ENCODE results near the gene DPY19L2. TPM values are rescaled to one million over a fixed set of nuclear protein-coding genes. Genes with fewer than 3 reads are reported as not detected.
"Not testable (repeated sequence)": the region's sequence is repeated elsewhere in the genome, so short reads cannot be mapped to it uniquely, and the experiment has no call there.

DPY19L2 gene
- 22.9 TPM for total RNA-seq (ENCODE audit: insufficient read depth, low replicate concordance)

DNA sequence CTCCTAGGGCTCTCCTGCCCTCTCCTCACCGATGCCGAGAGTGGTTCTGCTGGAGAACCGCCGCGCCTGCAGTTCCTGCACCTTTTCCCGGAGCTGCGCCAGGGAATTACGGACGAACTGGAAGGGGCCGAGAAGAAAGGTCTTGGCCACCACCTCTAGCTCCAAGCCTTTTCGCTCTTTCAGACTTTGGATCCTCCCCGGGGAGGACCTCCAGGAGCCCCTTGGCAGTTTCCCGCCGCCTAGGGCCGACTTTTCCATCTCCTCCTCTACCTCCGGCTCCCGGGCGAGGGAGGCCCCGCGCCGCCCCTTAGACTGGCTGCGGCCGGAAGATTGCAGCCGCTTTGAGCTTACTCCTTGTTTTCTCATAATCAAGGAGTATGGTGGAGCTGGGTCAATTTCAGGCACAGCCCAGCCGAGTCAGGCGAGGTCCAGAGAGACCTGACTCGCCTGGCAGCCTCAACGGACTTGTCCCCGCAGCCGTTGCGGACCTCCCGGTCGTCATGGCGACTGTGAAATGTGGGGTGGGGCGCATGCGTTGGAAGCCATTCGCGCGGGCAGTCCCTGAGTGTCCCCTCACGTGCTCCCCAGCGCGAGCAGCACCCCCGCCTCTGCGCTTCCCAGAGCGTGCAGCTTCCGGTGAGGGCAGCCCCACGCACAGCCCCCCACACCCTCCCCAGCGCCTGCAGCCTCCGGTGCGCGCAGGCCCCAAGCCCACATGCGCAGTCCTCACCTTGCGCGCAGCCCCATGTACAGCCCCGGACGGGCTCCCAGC lies at the start of gene DPY19L2:
Gene DPY19L2, minus strand, starts transcription at position 466 of the 772 bp plus-strand sequence. Its CDS starts 100 bp downstream, at position 366.
- DNase-seq (ENCODE audit: low spot score) = peak; percentile 71

DNA sequence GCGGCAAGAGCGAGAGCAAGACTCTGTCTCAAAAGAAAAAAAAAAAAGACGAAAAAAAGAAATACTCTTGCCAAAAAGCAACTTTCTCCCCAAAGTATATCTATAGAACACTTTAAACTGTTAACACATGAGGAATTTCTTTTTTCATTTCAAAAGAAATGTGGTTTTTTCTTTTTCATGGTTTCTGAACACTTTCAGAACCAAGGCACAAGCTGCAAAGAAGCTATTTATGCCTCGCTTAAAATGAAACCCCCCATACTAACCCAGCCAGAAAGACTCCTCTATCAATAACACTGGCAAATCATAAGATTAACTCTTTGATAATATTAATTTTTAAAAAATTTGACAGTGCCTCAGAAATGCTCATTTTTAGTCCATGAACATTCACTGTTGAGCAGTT lies 48.6 kb upstream of the DPY19L2 start:
- DNase-seq (ENCODE audit: low spot score) = not testable (repeated sequence)

DNA sequence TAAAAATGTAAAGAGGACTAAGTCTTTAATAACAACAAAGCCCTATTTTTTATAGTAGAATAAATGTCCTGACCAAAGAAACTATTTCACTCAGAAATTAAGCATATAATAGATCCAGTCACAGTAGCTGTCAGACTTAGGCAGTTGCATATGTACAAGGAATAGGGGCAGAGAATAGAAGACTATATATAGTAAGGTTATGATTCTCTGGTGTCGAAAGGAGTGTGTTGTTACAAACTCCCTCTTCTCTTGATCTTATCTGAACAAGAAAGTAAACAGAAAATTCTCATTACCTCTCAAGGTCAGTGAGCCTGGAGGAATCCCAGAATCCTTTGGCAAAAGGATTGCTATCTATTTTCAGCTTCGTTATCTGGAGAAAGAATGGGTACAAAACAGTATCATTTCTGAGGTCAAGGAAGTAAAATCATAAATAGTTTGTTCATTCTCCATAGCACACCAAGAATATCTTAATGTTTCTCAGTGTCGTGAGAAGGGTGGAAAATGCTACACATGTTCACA lies 46.9 kb upstream of the DPY19L2 start:
- not testable (repeated sequence) for DNase-seq (ENCODE audit: low spot score)

DNA sequence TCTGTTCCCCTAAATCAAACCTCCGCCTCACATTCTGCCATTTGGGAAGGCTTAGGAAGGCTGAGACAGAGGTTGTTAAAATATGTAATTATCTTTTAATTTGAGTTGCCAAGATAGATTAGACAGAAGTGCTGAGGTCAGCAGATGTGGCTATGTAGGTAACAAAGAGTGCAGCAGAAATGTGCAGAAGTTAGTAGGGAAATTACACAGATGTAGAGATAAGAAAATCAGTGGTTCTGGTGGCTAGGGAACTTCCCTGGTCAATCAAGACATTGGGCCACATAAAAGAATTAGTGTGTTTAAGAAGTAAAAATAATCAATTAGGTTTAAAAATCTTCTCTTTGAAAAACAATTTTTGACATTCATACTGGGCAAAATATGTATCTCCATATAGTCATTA lies 46.1 kb upstream of the DPY19L2 start:
- DNase-seq (ENCODE audit: low spot score) = not testable (repeated sequence)

DNA sequence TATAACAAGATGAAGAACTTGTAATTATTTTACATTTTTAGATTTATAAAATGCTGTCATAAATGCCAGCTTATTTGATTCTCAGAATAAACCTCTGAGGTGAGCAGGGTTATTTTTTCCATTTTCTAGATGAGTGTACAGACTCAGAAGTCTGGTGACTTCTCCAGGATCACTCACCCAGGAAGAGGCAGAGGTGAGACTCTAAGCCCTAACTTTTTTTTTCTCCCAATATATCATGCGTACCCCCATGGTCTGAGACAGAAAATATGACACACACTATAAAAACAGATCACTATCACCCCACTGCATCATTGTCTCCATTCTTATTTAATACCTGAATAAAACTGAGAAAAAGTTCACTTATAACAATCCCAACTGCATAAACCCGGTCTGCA lies 45.4 kb upstream of the DPY19L2 start:
- not testable (repeated sequence) for DNase-seq (ENCODE audit: low spot score)

DNA sequence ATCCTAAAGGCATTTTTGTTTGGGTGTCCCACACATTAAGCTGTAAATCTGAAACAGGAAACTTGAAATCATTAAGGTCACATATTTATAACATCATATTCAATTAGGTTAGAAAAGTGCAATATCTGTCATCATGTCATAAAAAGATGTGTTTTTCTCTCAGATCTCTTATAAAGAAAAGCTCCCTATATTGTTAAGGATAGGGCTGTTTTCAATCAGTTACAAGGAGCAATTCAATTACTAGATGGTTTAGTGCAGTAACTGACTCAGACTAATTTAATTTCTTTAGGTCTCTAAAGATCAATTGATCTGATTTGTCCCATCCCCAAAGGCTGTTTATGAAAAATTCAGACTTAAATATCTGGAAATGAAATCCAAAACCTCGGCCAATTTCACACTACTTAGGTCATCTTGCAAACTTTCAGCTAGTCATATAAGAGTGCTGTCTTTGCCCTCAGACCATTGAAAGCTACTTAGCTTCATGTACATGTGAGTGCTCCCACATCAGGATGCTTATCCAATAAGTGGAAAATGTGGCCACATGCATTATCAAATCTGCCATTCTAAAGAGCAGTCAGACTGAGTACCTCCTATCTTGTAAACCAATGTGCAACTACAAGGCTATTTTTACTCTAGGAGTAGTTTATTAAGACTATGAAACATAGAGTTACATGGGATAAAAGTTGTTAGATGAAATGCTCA lies 44.8 kb upstream of the DPY19L2 start:
- not testable (repeated sequence) for DNase-seq (ENCODE audit: low spot score)

DNA sequence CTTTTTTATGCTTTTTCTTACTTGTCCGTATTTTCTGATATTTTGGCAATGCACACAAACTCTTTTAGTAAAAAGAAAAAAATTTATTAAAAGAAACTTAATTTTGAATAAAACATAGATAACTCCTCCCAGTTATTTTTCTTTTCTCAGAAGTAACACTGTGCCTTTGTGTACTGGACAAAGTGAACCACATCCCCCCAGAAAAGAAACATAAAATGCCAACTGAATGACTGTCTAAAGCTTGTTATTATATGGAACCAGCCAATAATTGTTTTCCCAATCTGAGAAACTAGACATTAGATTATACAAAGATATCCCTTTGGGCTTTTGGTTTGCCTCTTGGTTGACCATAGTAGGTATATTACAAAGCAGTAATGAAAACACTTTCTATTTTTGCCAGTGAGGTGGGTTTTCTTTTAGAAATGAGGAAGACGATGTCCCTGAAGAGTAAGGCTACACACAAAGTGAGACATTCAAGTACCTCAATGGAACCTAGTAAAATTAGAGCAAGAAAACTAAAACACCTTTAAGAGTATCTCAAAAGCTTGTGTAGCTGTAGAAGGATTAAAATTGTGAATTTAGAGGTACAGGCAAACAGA lies 44.2 kb upstream of the DPY19L2 start:
- not testable (repeated sequence) for DNase-seq (ENCODE audit: low spot score)

DNA sequence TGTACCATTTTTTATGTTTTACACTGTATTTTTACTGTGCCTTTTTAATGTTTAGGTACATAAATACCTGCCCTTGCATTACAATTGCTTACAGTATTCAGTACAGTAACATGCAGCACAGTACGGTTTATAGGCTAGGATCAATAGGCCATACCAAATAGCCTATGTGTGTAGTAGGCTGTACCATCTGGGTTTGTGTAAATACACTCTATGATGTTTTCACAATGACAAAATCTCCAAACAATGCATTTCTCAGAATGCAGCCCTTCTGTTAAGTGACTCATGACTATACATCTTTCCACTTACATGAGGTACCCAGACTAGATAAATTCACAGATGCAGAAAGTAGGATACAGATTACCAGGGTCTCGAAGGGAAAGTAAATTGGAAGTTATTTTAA lies 43.0 kb upstream of the DPY19L2 start:
- not testable (repeated sequence) for DNase-seq (ENCODE audit: low spot score)

DNA sequence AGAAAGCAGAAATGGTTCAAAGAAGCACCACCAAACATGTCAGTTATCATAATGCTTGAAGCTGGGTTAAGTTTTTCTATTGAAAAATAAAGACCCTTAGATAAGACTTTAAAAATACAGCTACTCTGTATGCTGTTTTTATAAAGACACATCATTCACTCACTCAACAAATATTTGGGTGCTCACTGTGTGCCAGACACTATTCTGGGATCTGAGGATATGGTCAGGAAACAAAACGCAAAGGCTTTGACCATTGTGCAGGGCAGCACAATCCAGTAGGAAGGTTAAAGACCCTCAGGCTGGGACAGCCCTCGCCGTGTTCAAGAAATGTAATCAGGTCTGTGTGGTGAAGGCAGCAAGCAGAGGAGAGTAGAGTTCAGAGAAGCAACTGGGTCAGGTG lies 38.0 kb upstream of the DPY19L2 start:
- no peak for DNase-seq (ENCODE audit: low spot score)

DNA sequence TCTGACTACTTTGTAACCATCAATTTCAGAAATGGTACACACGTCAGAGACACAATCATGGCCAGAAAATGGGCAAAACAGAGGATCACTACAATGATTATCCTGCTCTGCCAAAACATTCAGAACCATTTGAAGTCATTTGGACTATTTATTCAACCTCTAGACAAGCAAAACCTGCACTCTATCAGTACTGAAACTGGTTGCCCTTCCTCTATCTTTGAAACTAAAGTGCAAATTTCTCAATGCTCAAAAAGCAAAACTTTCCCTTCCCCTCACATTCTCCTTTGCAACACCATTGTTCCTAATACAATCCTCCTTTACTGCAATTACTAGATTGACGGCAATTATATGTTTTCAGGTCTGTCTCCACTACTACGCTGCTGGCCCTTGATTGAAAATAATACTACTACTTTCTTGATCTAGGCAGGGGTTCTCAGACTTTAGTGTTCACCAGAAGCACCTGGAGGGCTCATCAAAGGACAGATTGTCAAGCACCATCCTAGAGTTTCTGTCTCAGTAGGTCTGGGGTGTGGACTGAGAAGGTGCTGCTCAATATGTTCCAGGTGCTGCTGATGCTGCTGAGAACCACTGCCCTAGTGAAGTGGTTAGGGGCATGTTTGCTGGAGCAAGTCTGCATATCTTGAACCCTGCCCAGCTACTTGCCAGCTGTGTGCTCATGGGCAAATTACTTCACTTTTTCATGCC lies 31.5 kb upstream of the DPY19L2 start:
- DNase-seq (ENCODE audit: low spot score) = not testable (repeated sequence)

DNA sequence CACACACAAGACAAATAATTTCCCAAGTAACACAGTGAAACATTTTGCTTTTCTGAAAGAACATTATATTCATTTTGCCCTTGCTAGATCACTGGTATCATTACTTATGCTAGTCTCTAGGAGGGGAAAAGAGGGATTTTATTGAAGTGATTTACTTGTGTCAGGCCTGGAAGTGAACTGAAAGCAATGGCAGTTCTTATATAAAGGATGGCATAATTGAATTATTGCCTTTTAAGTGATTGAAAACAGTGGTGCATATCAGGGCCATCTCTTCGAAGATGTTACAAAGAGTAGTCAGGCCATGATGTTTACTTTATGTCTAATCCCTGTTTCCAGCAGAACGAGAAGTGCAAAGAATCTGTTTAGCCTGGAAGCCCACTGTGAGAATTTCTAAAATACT lies 30.7 kb upstream of the DPY19L2 start:
- DNase-seq (ENCODE audit: low spot score) = not testable (repeated sequence)

DNA sequence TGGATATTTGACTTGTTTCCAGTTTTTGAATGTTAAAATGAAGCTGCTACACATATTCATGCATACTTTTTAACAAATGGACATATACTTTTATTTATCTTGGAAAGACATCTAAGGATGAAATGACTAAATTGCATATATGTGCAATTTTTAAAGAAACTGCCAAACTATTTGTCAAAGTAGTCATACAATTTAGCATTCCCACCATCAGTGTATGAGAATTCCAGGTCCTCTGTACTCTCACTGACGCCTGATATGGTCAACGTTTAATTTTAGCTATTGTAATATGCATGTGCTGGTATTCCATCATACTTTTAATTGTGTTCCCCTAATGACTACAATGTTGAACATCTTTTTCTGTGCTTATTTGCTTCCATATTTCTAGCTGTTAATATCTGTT lies 22.5 kb upstream of the DPY19L2 start:
- not testable (repeated sequence) for DNase-seq (ENCODE audit: low spot score)

DNA sequence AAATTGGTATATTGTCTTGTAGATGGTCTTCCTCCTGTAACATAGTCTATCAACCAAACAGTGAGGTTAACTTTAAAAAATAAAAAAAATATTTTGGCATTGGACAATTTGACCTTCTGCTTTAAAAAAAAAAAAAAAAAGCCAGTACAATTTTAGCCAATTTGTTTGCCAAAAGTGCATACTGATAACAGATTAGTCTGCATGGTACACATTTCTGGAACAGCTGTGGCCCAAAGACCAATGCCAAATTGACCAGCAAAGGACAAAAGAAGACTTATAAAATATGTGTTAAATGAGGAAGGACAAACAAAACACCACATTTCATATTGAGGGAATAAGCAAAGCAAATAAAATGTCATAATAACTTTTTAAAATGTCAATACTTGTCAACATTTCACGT lies 20.8 kb upstream of the DPY19L2 start:
- not testable (repeated sequence) for DNase-seq (ENCODE audit: low spot score)

DNA sequence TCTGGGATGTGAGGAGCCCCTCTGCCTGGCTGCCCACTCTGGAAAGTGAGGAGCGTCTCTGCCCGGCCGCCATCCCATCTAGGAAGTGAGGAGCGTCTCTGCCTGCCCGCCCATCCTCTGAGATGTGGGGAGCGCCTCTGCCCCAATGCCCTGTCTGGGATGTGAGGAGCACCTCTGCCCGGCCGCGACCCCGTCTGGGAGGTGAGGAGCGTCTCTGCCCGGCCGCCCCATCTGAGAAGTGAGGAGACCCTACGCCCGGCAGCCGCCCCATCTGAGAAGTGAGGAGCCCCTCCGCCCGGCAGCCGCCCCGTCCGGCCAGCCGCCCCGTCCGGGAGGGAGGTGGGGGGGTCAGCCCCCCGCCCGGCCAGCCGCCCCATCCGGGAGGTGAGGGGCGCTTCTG lies 18.3 kb upstream of the DPY19L2 start:
- DNase-seq (ENCODE audit: low spot score) = not testable (repeated sequence)

DNA sequence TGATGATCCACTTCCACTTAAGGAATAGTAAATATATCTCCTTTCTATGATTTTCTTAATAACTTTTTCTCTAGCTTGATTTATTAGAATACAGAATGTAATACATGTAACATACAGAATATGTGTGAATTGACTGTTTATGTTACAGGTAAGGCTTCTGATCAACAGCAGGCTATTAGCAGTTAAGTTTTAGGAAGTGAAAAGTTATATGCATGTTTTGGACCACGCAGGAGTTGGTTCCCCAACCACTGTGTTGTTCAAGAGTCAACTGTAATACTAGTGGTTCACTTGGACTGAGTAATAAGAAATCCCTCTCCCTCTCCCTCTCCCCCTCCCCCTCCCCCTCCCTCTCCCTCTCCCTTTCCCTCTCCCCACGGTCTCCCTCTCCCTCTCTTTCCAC lies 17.5 kb upstream of the DPY19L2 start:
- not testable (repeated sequence) for DNase-seq (ENCODE audit: low spot score)

DNA sequence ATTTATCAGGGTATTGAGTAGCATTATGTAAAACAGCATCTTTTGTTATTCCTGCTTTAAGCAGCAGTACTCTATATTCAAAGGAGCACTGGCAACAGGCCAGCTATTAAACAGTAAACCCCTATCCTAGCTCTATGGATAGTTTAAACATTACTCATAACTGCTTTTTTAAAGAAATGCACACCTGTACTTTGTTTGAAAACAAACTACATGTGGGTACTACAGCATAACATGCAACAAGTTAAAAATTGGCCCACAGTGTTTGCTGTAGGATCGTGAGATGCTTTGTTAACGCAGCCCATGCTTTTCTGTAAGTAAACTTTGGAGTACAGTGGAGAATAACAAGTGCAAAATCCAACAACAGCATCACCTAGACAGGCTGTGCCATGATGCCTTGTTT lies 14.3 kb upstream of the DPY19L2 start:
- DNase-seq (ENCODE audit: low spot score) = not testable (repeated sequence)

DNA sequence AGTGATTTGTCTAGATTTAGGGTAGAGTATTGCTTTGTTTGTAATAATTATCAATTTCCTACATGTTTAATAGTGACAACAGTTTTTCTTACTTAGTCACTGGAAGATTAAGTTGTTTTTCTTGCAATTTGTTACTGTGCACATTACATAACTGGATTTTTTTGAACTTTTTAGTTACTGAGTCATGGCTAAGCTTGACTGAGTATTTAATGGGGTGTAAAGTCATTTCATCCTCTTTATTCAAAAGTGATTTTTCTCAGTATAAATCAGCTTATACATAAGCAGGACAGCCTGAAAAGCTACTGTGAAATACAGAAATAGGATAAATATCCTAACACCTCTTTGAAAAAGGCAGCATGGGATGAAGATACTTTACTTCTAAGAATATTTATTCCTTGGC lies 12.5 kb upstream of the DPY19L2 start:
- not testable (repeated sequence) for DNase-seq (ENCODE audit: low spot score)

DNA sequence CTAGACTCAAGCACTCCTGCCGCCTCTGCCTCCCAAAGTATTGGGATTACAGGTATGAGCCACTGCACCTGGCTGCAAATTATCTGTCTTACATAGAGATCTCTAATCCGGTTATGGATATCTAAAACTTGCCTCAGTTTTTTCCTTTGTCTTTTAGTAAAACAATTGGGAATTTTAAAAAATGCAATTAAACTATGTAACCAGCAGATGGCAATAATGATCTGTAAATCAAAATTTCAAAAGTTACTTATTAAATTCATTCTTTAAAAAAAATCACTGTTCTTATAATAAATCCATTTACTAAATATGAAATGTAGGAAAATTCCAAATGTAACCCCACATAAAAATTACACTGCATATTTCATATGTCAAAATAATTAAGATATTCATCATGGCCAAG lies 4.3 kb upstream of the DPY19L2 start:
- DNase-seq (ENCODE audit: low spot score) = not testable (repeated sequence)

DNA sequence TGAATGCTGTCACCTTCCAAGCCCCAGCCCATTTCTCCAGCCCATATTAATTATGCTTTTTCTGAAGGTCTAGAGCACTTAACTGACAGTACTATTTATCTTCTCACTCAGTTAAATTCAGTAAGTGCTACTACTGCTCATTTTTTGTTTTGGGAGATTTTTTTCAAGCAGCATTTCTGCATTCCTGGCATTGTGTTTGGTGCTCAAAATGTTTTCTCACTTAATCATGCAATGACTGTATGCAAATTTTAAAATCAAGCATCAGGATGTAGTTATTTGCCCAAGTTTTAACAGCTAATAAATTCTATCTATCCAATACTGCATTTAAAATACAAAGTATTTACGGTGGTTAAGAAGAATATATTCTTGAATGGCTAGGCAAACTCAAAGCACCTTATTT lies 1.6 kb upstream of the DPY19L2 start:
- DNase-seq (ENCODE audit: low spot score) = not testable (repeated sequence)

DNA sequence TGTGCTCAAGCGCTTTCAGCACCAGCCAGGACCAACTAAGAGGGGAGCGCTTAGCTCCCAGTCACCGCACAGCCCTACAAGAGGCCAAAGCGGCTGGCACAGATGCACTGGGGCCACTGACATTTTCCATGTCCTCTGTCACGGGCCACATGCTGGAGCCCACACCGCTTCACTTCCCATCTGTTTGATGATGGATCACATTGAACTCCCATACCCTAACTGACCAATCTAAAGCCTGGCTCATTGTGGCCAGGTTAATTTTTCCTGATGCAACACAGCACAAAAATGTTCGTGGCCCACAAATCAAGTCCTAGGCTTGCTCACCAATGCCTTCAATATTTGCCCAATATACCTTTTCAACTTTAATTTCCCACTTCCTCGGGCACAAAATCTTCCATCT lies 1.1 kb upstream of the DPY19L2 start:
- not testable (repeated sequence) for DNase-seq (ENCODE audit: low spot score)

DNA sequence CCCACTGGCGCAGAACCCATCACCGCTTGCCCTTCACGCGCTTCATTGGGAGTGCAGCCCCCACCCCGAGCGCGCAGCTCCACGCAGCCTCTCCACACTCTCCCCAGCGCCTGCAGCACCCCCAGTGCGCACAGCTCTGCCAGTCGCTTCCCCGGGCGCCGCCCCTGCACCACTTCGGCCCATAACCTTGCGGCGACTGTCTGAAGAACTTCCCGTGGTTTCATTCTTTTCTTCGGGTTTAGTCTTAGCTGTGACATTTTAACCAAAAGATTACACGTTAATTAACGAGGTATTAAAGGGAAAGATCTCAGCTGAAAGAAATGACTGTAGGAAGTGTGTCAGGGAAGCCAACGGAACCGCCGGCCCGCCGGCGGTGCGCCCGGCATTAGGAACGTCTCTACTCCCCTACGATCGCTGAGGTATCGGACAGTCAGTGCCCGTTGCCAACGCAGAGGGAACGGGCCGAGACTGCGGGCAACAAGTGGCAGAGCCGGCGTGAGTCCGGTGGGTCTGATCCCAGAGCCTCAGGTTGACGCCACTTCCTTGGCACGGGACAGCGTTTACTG lies 590 bp upstream of the DPY19L2 start:
- peak; percentile 2 for DNase-seq (ENCODE audit: low spot score)

Measured in umbilical cord (tissue), 2 donors.